Fibroblast of pulmonary artery (primary cell): ENCODE measurements around the gene WDR1.

Experiments
- DNase-seq: peaks from one replicate; pipeline ENCODE4 v3.0.0-alpha.2; 2010; ENCODE audit warnings: low read depth
- H3K4me3 ChIP-seq: replicated peaks from 2 replicates; pipeline ENCODE4 v1.5.1; 2011; ENCODE audit warnings: low read depth, mild to moderate bottlenecking, control low read depth, low read length, moderate library complexity
- TF ChIP-seq, protein P1 (sequence below): IDR thresholded peaks from 2 replicates; pipeline ENCODE4 v1.5.1; 2011; ENCODE audit warnings: mild to moderate bottlenecking, control low read depth, low read length, inconsistent platforms; ENCODE audit errors: missing control alignments

Gene WDR1

DNA sequence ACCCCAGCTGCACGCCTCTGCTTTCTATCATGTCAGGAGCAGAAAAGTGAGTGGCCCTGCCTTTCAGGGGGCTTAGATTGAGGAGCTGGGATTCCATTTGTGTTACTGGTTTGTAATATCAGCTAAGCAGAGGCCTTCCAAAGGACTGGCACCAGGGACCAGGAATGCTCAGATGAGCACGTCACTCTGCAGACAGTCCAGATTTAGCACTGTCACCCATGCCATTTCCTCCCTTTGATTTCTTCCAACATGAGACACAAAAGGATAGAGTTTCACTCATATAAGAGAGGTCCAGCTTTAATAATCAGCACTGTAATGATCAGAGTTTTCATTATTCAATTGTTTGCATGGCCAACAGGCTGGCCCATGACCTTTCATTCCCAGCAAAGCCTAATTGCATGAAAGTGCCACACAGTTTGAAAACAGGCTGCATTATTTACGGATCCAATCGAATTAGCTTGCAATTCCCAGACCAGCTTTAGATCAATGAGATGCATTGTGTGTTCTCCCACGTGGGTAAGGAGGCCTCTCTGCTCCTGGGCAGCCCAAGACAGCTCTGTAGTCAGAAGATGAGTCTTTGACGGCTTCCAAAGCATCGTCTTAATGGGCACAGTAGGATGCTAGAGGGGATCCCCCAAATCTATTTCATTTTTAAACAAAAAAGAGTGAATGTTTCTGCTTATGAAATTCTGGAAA lies 85.5 kb downstream of the WDR1 start:
- DNase-seq = no peak
- no peak overlapping the region for H3K4me3 ChIP-seq
- TF ChIP-seq, protein P1, sequence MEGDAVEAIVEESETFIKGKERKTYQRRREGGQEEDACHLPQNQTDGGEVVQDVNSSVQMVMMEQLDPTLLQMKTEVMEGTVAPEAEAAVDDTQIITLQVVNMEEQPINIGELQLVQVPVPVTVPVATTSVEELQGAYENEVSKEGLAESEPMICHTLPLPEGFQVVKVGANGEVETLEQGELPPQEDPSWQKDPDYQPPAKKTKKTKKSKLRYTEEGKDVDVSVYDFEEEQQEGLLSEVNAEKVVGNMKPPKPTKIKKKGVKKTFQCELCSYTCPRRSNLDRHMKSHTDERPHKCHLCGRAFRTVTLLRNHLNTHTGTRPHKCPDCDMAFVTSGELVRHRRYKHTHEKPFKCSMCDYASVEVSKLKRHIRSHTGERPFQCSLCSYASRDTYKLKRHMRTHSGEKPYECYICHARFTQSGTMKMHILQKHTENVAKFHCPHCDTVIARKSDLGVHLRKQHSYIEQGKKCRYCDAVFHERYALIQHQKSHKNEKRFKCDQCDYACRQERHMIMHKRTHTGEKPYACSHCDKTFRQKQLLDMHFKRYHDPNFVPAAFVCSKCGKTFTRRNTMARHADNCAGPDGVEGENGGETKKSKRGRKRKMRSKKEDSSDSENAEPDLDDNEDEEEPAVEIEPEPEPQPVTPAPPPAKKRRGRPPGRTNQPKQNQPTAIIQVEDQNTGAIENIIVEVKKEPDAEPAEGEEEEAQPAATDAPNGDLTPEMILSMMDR = no peak

DNA sequence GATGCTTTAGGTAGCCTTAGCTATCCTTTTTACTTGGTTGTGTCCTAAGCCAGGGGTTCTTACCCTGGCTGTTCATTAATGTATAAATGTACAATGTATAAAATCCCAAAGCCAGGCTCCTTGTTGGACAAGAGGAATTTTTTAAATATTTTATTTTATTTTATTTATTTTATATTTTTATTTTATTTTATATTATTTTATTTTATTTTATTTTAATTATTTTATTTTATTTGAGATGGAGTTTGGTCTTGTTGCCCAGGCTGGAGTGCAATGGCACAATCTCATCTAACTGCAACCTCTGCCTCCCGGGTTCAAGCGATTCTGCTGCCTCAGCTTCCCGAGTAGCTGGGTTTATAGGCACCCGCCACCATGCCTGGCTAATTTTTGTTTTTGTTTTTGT lies 87.2 kb downstream of the WDR1 start:
- no peak overlapping the region for H3K4me3 ChIP-seq
- DNase-seq = no peak
- TF ChIP-seq, protein P1 = no peak

DNA sequence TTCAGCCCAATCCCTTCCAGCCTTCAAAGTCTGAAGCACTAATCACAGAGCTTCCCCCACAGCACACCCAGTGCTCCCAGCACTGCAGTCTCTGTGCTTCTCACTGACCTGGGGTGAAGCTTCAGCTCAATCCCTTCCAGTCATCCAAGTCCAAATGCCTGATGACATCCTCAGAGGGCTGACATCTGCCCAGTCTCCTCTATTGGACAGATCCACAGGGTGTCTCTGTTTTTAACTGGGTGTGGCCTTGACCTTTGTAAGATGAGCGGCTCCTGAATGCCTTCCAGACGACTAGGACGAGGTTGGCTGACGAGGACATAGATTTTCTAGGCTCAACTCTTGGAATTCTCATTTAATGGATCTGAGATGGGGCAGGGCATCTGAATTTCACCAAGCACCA lies 87.7 kb downstream of the WDR1 start:
- DNase-seq = no peak
- H3K4me3 ChIP-seq = no peak overlapping the region
- TF ChIP-seq, protein P1 = no peak

DNA sequence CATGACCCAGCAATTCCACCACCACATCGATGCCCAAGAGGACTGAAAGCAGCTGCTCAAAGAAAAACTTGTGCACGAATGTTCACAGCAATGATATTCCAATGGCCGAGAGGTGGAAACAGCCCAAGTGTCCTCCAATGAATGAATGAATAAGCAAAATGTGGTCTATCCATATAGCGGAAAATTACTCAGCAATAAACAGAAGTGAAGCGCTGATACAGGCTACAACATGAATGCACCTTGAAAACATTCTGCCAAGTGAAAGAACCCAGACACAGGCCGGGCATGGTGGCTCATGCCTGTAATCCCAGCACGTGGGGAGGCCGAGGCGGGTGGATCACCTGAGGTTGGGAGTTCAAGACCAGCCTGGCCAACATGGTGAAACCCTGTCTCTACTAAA lies 90.1 kb downstream of the WDR1 start:
- TF ChIP-seq, protein P1 = no peak
- no peak for DNase-seq
- no peak overlapping the region for H3K4me3 ChIP-seq

DNA sequence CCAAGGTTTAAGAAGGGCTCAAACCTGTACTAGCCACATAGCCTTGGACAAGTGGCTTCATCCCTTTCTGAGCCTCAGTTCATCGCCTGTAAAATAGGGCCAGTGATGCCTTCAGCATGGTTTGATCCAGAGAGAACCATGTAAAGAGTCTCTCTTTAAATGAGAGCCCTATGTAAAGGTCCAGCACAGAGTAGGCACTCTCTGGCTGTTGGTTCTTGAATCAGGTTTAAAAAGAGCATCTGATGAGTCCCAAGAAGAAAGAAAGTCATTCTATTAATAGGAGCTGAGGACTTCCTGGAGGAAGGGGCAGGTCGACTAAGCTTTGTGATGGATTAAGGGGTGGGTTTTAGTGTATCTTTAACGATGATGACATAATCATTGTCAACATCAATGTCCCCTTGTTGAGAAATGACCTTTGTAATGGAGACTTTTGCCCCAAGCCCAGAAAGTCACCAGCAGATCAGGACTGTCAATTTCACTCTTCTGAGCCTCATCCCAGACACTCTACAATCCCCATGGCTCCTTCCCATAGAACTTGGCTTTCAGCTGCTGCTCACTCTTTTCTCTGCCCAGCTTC lies 91.3 kb downstream of the WDR1 start:
- H3K4me3 ChIP-seq = no peak overlapping the region
- no peak for DNase-seq
- TF ChIP-seq, protein P1 = no peak
